Measurements from ENCODE around the gene PRCC.

DNA sequence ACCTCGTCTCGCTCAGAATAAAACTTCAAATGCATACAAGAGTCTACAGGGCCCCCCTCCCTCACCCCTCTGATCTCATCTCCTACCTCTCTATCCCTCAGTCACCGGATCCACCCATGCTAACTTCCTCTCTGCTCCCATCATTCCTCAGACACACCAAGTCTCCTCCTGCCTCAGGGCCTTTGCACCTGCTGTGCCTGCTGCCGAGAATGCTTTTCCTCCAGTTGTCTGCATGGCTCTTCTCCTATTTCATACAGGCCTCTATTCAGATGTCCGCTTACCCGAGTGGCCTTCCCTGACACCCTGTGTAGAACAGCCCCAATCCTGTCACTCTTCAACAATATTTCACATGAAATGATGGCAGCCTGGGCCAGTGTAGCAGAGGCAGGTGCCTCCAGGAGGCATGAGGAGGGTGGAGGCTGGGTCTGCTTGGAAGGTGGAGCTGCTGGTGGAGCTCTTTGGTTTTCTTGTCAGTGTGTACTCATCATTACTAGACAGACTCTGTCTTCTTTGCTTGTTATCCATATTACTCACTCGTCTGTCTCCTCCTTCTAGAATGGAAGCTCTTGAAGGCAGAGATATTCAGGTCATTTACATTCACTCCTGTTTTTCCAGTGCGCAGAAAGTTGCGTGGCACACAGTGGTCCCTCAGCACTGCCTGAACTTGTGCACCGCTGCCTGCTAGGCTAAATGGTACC, 45.1 kb downstream of the PRCC start:
- TF ChIP-seq, protein P1, sequence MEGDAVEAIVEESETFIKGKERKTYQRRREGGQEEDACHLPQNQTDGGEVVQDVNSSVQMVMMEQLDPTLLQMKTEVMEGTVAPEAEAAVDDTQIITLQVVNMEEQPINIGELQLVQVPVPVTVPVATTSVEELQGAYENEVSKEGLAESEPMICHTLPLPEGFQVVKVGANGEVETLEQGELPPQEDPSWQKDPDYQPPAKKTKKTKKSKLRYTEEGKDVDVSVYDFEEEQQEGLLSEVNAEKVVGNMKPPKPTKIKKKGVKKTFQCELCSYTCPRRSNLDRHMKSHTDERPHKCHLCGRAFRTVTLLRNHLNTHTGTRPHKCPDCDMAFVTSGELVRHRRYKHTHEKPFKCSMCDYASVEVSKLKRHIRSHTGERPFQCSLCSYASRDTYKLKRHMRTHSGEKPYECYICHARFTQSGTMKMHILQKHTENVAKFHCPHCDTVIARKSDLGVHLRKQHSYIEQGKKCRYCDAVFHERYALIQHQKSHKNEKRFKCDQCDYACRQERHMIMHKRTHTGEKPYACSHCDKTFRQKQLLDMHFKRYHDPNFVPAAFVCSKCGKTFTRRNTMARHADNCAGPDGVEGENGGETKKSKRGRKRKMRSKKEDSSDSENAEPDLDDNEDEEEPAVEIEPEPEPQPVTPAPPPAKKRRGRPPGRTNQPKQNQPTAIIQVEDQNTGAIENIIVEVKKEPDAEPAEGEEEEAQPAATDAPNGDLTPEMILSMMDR (conservative IDR thresholded peaks at IDR 0.05) = no peak
- TF ChIP-seq ZFX (IDR thresholded peaks at IDR 0.05) = no peak
